GM10266 (cell line): ENCODE results near the gene GEMIN2.
"Not testable (repeated sequence)": the region's sequence is repeated elsewhere in the genome, so short reads cannot be mapped to it uniquely, and the experiment has no call there.

Source experiments
- DNase-seq: peaks from one replicate; pipeline ENCODE4 v3.0.0; 2012; ENCODE audit errors: extremely low spot score
- CTCF ChIP-seq: IDR thresholded peaks from 2 replicates; pipeline ENCODE4 v1.5.1; 2012; ENCODE audit warnings: mild to moderate bottlenecking, low read depth; ENCODE audit not compliant: control insufficient read depth, insufficient read depth; ENCODE audit errors: missing control alignments

The GEMIN2 gene

GRCh38 chr14:39181026-39181692, 67.0 kb downstream of the GEMIN2 start:
- DNase-seq: no peak
- no peak for TF ChIP-seq CTCF

- no peak for TF ChIP-seq CTCF
Measured at GRCh38 chr14:39181693-39182047, 67.5 kb downstream of the GEMIN2 start.

GRCh38 chr14:39182770-39183684, 68.9 kb downstream of the GEMIN2 start:
- DNase-seq: no peak
- no peak for TF ChIP-seq CTCF

More at GRCh38 chr14:39181693-39182047, 67.5 kb downstream of the GEMIN2 start:
- DNase-seq: no peak

GRCh38 chr14:39183685-39184003, 69.5 kb downstream of the GEMIN2 start:
- not testable (repeated sequence) for DNase-seq

GRCh38 chr14:39184628-39185255, 70.6 kb downstream of the GEMIN2 start:
- DNase-seq: no peak
- TF ChIP-seq CTCF: no peak

- DNase-seq: no peak
- TF ChIP-seq CTCF: no peak
Measured at GRCh38 chr14:39185256-39186049, 71.3 kb downstream of the GEMIN2 start.
